ENCODE results near the gene KLK15.
"Not testable (repeated sequence)": the region's sequence is repeated elsewhere in the genome, so short reads cannot be mapped to it uniquely, and the experiment has no call there.

The KLK15 gene

GRCh38 chr19:50821248-50821612, 12.1 kb downstream of the KLK15 start:
- peaks cover 5% of the 10 kb centered on the region for H3K27me3 Mint-ChIP-seq
- ATAC-seq (ENCODE audit: low read depth) (no peak), DNase-seq (ENCODE audit: low spot score in 2 of 2) (no peak)
- H3K27ac Mint-ChIP-seq: peak overlapping the region; percentile 81
- H3K4me1 Mint-ChIP-seq: peaks cover 52% of the 10 kb centered on the region
- H3K4me3 Mint-ChIP-seq: peak overlapping the region; percentile 22
- H3K36me3 Mint-ChIP-seq: no peaks in the 10 kb centered on the region
- H3K9me3 Mint-ChIP-seq: no peaks in the 10 kb centered on the region

- H3K36me3 Mint-ChIP-seq: no peaks in the 10 kb centered on the region
- peak overlapping the region; percentile 86 for H3K4me3 Mint-ChIP-seq
- H3K27me3 Mint-ChIP-seq: peaks cover 5% of the 10 kb centered on the region
- peaks cover 50% of the 10 kb centered on the region for H3K4me1 Mint-ChIP-seq
- ATAC-seq (ENCODE audit: low read depth) (no peak), DNase-seq (ENCODE audit: low spot score in 2 of 2) (no peak)
- H3K27ac Mint-ChIP-seq: peak overlapping the region; percentile 81
- H3K9me3 Mint-ChIP-seq: no peaks in the 10 kb centered on the region
These were observed 12.7 kb downstream of the KLK15 start for GRCh38 chr19:50820549-50821247.

GRCh38 chr19:50820086-50820485, 13.3 kb downstream of the KLK15 start:
- Mint-ChIP-seq H3K4me3 (peak overlapping the region; percentile 86), H3K27me3 (peaks cover 5% of the 10 kb centered on the region)
- peak; percentile 26 for ATAC-seq (ENCODE audit: low read depth)

GRCh38 chr19:50819636-50820035, 13.7 kb downstream of the KLK15 start:
- H3K27ac Mint-ChIP-seq: peak overlapping the region; percentile 81
- H3K9me3 Mint-ChIP-seq: no peaks in the 10 kb centered on the region
- no peak for ATAC-seq (ENCODE audit: low read depth)
- no peak for DNase-seq (ENCODE audit: low spot score in 2 of 2)
- peaks cover 5% of the 10 kb centered on the region for H3K27me3 Mint-ChIP-seq
- peaks cover 50% of the 10 kb centered on the region for H3K4me1 Mint-ChIP-seq
- peak overlapping the region; percentile 86 for H3K4me3 Mint-ChIP-seq
- H3K36me3 Mint-ChIP-seq: no peaks in the 10 kb centered on the region

More at GRCh38 chr19:50820086-50820485, 13.3 kb downstream of the KLK15 start:
- Mint-ChIP-seq H3K4me1 (peaks cover 50% of the 10 kb centered on the region), H3K9me3 (no peaks in the 10 kb centered on the region), H3K27ac (peak overlapping the region; percentile 81), H3K36me3 (no peaks in the 10 kb centered on the region)
- DNase-seq (ENCODE audit: low spot score in 2 of 2): no peak

GRCh38 chr19:50818859-50819472, 14.4 kb downstream of the KLK15 start:
- H3K9me3 Mint-ChIP-seq: no peaks in the 10 kb centered on the region
- H3K36me3 Mint-ChIP-seq: no peaks in the 10 kb centered on the region
- H3K27ac Mint-ChIP-seq: peak overlapping the region; percentile 1
- H3K4me1 Mint-ChIP-seq: peaks cover 50% of the 10 kb centered on the region
- H3K27me3 Mint-ChIP-seq: peaks cover 5% of the 10 kb centered on the region
- peak overlapping the region; percentile 86 for H3K4me3 Mint-ChIP-seq
- ATAC-seq (ENCODE audit: low read depth) (peak; percentile 14), DNase-seq (ENCODE audit: low spot score in 2 of 2) (no peak)

GRCh38 chr19:50817941-50818858, 15.2 kb downstream of the KLK15 start:
- H3K27ac Mint-ChIP-seq: peak overlapping the region; percentile 88
- H3K4me3 Mint-ChIP-seq: peak overlapping the region; percentile 86
- H3K4me1 Mint-ChIP-seq: peaks cover 47% of the 10 kb centered on the region
- H3K9me3 Mint-ChIP-seq: no peaks in the 10 kb centered on the region
- DNase-seq (ENCODE audit: low spot score in 2 of 2): peak; percentile 68 to 80
- H3K27me3 Mint-ChIP-seq: peaks cover 5% of the 10 kb centered on the region
- peak; percentile 67 for ATAC-seq (ENCODE audit: low read depth)
- no peaks in the 10 kb centered on the region for H3K36me3 Mint-ChIP-seq

GRCh38 chr19:50815439-50815838, 17.9 kb downstream of the KLK15 start:
- no peak overlapping the region for H3K4me3 Mint-ChIP-seq
- DNase-seq (ENCODE audit: low spot score in 2 of 2) (no peak), ATAC-seq (ENCODE audit: low read depth) (no peak)
- no peaks in the 10 kb centered on the region for H3K36me3 Mint-ChIP-seq
- H3K4me1 Mint-ChIP-seq: peaks cover 24% of the 10 kb centered on the region
- H3K9me3 Mint-ChIP-seq: peaks cover 2% of the 10 kb centered on the region
- H3K27me3 Mint-ChIP-seq: peaks cover 3% of the 10 kb centered on the region
- H3K27ac Mint-ChIP-seq: no peak overlapping the region

GRCh38 chr19:50814883-50815282, 18.5 kb downstream of the KLK15 start:
- Mint-ChIP-seq H3K9me3 (peaks cover 3% of the 10 kb centered on the region), H3K27ac (no peak overlapping the region), H3K4me1 (peaks cover 18% of the 10 kb centered on the region), H3K27me3 (peaks cover 4% of the 10 kb centered on the region), H3K4me3 (no peak overlapping the region), H3K36me3 (no peaks in the 10 kb centered on the region)
- ATAC-seq (ENCODE audit: low read depth): no peak
- DNase-seq (ENCODE audit: low spot score in 2 of 2): no peak

GRCh38 chr19:50812474-50812873, 20.9 kb downstream of the KLK15 start:
- no peaks in the 10 kb centered on the region for H3K36me3 Mint-ChIP-seq
- H3K27ac Mint-ChIP-seq: no peak overlapping the region
- H3K4me3 Mint-ChIP-seq: no peak overlapping the region
- no peak for ATAC-seq (ENCODE audit: low read depth)
- peaks cover 5% of the 10 kb centered on the region for H3K4me1 Mint-ChIP-seq
- H3K9me3 Mint-ChIP-seq: peaks cover 5% of the 10 kb centered on the region
- H3K27me3 Mint-ChIP-seq: peaks cover 6% of the 10 kb centered on the region
- no peak for DNase-seq (ENCODE audit: low spot score in 2 of 2)

- H3K9me3 Mint-ChIP-seq; H3K27me3 Mint-ChIP-seq; H3K4me3 Mint-ChIP-seq; H3K4me1 Mint-ChIP-seq; ATAC-seq (ENCODE audit: low read depth); H3K27ac Mint-ChIP-seq; H3K36me3 Mint-ChIP-seq; DNase-seq (ENCODE audit: low spot score in 2 of 2): not testable (repeated sequence)
These were observed 21.6 kb downstream of the KLK15 start for GRCh38 chr19:50811622-50812238.

GRCh38 chr19:50808856-50809255, 24.5 kb downstream of the KLK15 start:
- Mint-ChIP-seq H3K27me3 (peaks cover 6% of the 10 kb centered on the region), H3K36me3 (no peaks in the 10 kb centered on the region), H3K4me1 (peaks cover 10% of the 10 kb centered on the region), H3K4me3 (no peak overlapping the region), H3K9me3 (peaks cover 5% of the 10 kb centered on the region), H3K27ac (no peak overlapping the region)
- DNase-seq (ENCODE audit: low spot score in 2 of 2) (no peak), ATAC-seq (ENCODE audit: low read depth) (no peak)

- H3K27me3 Mint-ChIP-seq: no peaks in the 10 kb centered on the region
- peak; percentile 97 to 98 for DNase-seq (ENCODE audit: low spot score in 2 of 2)
- no peaks in the 10 kb centered on the region for H3K9me3 Mint-ChIP-seq
- peak overlapping the region; percentile 100 for H3K27ac Mint-ChIP-seq
- peak; percentile 94 for ATAC-seq (ENCODE audit: low read depth)
- peaks cover 28% of the 10 kb centered on the region for H3K4me1 Mint-ChIP-seq
- peak overlapping the region; percentile 97 for H3K4me3 Mint-ChIP-seq
- H3K36me3 Mint-ChIP-seq: peaks cover 11% of the 10 kb centered on the region
These were observed 28.7 kb downstream of the KLK15 start for GRCh38 chr19:50804420-50805272.

Measured in memory B cell (primary cell).